HG02798 (cell line): ENCODE data around the gene HMGN3.

Source experiments
- ATAC-seq: cut with Tn5 transposase; IDR thresholded peaks from one replicate; pipeline ENCODE4 v1.9.1; 2021; ENCODE audit warnings: mild to moderate bottlenecking; ENCODE audit not compliant: unreplicated experiment, poor library complexity

HMGN3 gene

GRCh38 chr6:79233611-79234149 lies 802 bp downstream of the HMGN3 start:
- peak; percentile 78 for ATAC-seq

DNA sequence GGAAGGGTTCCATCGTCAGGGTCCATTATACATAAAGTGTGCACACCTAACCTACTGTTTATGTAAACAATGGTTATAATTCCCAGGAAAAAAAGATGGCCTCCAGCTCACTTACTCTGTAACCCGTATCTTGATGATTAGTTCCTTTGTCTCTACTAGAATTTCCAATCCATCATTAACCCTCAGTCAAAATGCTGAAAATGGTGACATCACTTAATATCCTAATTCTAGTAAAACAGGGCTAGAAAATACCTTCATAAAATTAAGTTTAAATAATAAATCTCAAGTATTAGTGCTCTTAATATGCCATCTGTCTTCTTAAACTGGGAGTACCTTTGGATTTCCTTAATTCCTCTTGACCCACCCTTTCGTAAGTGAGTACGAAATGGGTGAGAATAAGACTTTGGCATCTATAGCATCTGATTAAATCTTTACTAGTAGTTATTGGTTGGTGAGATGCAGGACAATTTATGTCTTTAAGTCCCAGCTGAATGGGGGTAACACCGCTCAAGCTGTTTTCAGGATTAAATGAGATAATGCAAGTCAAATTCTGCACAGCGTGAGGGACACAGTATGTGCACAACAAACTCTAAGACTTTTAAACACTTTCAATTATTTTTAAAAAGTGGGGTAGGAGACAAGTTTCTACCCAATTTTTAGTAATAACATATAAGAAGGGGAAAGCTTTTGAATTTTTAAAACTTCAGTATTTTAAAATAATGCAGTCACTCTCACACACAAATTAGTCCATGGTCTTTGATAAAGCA lies 1.6 kb downstream of the HMGN3 start:
- no peak for ATAC-seq

- ATAC-seq, result no peak
Observed at GRCh38 chr6:79231666-79232065, 2.8 kb downstream of the HMGN3 start.

- no peak for ATAC-seq
Observed at GRCh38 chr6:79231101-79231500, 3.4 kb downstream of the HMGN3 start.

GRCh38 chr6:79230149-79230548 lies 4.3 kb downstream of the HMGN3 start:
- no peak for ATAC-seq

- no peak for ATAC-seq
Observed at GRCh38 chr6:79227445-79227844, 7.0 kb downstream of the HMGN3 start.

DNA sequence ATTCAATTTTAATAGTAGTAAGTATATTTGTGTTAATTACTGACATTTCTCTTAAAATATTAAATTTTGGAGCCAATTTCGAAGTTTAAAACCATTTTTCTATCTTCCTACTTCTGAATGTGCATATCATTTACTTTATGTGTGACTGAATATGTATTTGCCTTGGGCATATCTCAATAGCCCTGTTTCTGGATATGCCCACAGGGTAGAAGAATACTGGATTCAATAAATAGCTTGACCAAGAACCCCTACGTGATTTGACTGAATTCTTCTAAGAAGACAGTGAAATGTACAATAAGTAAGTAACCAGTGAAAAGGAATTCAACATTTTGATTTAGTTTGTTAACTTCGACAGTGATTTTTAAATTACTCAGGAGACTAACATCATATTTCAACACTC lies 7.8 kb downstream of the HMGN3 start:
- ATAC-seq, result no peak

GRCh38 chr6:79225717-79226599 lies 8.5 kb downstream of the HMGN3 start:
- ATAC-seq, result no peak

DNA sequence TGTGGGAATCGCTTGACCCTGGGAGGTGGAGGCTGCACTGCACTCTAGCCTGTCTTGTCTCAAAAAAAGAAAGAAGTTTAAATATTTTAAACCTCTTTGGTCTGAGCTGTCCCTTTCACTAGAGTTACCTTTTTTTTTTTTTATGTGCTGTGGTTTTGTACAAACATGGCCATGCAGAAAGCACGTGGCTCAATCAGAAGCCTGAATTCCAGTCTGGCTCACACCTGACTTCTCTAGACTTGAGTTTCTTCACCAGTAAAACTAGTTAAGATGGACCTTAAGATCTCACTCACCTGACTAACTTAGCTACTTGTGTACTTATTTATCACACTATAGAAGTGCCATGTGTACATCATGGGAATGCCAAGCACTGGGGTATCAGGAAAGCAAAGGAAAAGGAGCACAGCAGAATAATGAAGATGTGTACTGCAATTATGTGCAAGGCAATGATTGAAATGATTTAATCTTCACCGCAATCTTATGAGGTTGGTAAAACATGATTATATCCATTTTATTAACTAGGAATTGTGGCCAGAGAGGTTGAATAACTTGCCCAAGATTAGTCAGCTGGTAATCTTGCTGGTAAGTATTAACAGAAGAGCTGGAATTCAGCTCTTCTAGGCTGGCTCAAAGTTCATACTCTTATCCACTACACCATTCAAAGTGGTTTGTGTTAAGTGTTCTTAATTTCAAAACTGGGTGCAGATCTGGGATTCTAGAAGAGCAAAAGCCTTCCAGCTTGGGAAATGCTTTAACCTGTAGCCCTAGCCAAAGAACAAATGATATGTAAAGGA lies 10.7 kb downstream of the HMGN3 start:
- no peak for ATAC-seq

- ATAC-seq, result no peak
Observed at GRCh38 chr6:79215213-79215824, 19.2 kb downstream of the HMGN3 start.

DNA sequence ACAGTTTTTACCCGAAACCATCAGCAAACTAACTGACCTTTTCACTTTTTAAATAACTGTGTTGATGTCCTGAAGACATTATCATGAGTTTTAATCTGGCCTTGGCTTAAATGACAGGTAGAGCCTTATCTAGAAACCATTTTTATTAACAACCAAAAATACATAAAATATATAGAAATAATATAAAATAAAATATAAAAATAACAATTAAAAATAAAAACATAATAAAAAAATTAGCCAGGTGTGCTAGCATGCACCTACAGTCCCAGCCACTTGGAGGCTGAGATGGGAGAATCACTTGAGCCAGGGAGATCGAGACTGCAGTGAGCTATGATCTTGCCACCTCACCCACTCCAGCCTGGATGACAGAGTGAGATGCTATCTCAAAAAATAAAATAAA lies 21.6 kb downstream of the HMGN3 start:
- ATAC-seq, result no peak

- ATAC-seq, result no peak
Observed at GRCh38 chr6:79208816-79209215, 25.7 kb downstream of the HMGN3 start.

DNA sequence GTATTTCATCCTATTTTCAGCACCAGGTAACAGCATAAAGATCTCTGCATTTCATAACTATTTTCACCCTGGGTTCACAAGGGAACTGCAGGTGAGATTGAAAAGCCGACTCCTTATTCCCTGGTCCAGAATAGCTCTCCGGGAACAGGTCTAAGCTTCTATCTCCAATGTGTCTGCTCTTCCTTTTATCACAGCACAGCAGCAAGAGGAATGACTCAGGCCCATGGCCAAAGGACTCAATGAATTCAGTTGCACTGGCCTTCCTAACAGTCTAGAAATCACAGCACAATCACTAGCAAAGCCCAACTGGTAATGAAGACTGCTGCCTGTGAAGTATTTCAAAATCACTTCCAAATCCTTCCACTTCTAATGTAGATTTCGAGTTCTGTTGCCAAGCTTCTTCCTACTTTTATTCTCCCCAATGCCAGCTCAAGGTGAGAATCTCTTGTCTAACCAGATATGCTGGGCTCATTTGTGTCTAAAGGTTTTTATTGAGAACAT lies 30.7 kb downstream of the HMGN3 start:
- no peak for ATAC-seq

DNA sequence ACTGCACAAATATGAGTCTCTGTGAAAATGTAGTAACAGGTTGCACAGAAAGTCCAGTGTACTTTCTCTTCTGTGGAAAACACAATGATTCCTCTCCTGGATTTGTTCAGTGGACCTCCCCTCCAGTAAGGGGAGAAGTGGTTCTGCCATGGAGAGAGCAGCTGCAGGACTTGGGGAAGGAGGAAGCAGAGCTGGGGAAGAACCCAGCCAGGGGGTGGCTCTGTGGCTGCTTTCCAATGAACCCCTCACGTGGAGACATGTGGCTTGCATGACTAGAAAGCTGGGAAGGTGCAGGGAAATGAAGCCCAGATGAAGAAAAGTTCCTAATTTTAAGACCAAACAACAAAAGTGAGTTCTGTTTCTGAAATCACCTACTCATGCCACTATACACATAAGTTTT lies 31.9 kb downstream of the HMGN3 start:
- ATAC-seq, result no peak

GRCh38 chr6:79201983-79202382 lies 32.5 kb downstream of the HMGN3 start:
- ATAC-seq, result no peak

DNA sequence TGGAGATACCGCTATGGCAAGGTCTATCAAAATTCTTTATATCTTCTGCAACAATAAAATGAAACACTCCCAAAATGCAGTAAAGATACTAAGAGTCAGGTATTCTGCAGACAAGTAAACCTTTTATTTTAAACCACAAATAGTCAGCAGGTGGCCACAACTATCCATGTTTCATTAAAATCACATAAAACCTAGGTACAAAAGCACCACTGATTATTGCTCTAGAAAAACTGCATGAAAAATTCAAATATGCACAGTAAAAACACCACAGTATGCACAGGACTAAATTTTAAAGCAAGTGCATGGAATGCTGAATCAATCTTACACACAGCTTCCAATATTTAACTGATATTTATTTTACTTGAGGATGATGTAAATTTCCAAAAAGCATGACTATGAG lies 33.3 kb downstream of the HMGN3 start:
- no peak for ATAC-seq

DNA sequence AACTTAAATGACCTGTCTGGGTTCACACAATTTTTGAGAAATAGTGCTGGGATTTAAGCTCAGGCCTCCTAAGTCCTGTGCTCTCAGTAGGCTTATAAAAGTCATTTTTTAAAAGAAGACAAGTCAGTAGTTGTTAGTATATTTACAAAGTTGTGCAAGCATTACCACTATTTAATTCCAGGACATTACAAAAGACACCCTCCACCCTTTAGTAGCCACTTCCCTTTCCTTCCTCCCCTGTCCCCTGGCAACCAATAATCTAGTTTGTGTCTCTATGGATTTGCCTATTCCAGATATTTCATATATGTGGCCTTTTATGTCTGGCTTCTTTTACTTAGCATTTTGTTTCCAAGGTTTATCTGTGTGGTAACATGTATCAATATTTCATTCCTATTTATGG lies 37.6 kb downstream of the HMGN3 start:
- ATAC-seq, result no peak

DNA sequence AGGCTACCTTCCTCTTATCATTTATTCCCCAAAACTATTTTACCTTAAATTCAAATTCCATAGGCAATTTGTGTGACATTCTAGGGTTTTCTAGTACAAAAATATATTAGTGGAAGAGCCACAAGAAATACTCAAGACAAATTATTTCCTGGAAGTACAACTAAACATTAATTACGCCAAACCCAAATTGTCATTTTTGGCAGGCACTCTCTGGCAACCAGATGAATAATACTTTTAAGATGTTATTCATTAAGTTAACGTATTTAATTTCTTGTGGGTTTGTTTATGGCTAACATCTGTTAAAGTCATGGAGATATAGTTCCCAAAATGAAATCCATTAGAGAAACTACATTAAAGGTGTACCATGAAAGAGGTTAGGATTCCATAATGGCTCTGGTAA lies 40.5 kb downstream of the HMGN3 start:
- no peak for ATAC-seq

DNA sequence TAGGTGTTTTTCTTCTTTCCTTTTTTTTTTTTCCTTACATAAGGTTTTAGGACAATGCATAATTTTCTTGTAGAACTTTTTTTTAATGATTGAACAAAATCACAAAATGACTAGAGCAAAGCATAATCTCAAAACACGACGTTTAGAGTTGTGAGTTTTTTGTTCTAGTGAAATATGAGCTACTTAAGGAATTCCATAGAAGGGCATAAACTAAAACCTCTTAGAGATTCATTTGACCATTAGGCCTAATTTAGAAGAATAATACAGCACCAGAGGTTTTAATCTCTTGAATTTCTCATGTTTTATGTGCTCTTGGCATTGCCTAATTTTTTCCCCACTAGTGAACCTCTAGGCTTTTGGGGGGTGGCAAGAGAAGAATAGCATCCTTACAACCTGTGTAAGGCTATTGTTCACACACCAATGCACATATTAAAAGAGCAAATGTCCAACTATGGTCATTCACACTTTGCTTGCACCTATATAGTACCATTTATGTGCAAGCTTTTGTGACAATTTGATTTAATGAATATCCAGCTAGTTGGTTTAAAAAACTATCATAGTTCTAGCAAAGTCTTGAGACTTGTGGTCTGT lies 44.6 kb downstream of the HMGN3 start:
- no peak for ATAC-seq
